ENCODE results near the gene AKAP9.

AKAP9 gene

GRCh38 chr7:92133133-92133736 is 192.6 kb downstream of the AKAP9 start:
- POLR2A ChIA-PET = interaction anchor here (0.6 kb wide), 1 partner anchor 36 kb away, joined by 3 read pairs; no protein-coding TSS in a partner anchor
- CTCF ChIA-PET = interaction anchor here (0.6 to 3.3 kb wide), 14 partner anchors 9 to 328 kb away, joined by 3 to 23 read pairs (median 4); partner anchors contain the start of gene GATAD1
- H3K4me3 ChIP-seq (ENCODE audit: low read depth, low read length) = peak overlapping the region; percentile 89
- TF ChIP-seq CTCF (IDR thresholded peaks at IDR 0.05; ENCODE audit: insufficient read depth, low read length, missing control alignments) = no peak
- no peak for DNase-seq (ENCODE audit: low read depth, low spot score)

GRCh38 chr7:92133737-92134270 is 193.1 kb downstream of the AKAP9 start:
- ChIA-PET CTCF (interaction anchor here (1.0 to 3.3 kb wide), 13 partner anchors 9 to 327 kb away, joined by 3 to 23 read pairs (median 4); partner anchors contain the start of gene GATAD1), POLR2A (interaction anchor here (0.7 to 1.3 kb wide), 3 partner anchors 11 to 313 kb away, joined by 3 to 4 read pairs (median 3); partner anchors contain the start of gene GATAD1)
- peak; percentile 83 for TF ChIP-seq CTCF (IDR thresholded peaks at IDR 0.05; ENCODE audit: insufficient read depth, low read length, missing control alignments)
- no peak for DNase-seq (ENCODE audit: low read depth, low spot score)
- peak overlapping the region; percentile 89 for H3K4me3 ChIP-seq (ENCODE audit: low read depth, low read length)

- POLR2A ChIA-PET = interaction anchor here (0.7 to 1.3 kb wide), 3 partner anchors 10 to 313 kb away, joined by 3 to 4 read pairs (median 3); partner anchors contain the start of gene GATAD1
- peak within 1 kb of the TSS; percentile 89 for H3K4me3 ChIP-seq (ENCODE audit: low read depth, low read length)
- TF ChIP-seq CTCF (IDR thresholded peaks at IDR 0.05; ENCODE audit: insufficient read depth, low read length, missing control alignments) = peak; percentile 27
- CTCF ChIA-PET = interaction anchor here (0.7 to 3.3 kb wide), 9 partner anchors 10 to 327 kb away, joined by 3 to 23 read pairs (median 4); partner anchors contain the start of genes ANKIB1, GATAD1 and KRIT1
- peak; percentile 63 for DNase-seq (ENCODE audit: low read depth, low spot score)
Measured at GRCh38 chr7:92134271-92135051, 193.8 kb downstream of the AKAP9 start, which contains the start of gene CYP51A1. TSS of gene CYP51A1 (minus strand) at chr7:92134477. CDS start at chr7:92134364, 113 bp downstream.

- POLR2A ChIA-PET = interaction anchor here (1.3 kb wide), 1 partner anchor 312 kb away, joined by 4 read pairs; the partner anchor contains the start of gene GATAD1
- no peak for TF ChIP-seq CTCF (IDR thresholded peaks at IDR 0.05; ENCODE audit: insufficient read depth, low read length, missing control alignments)
- peak overlapping the region; percentile 89 for H3K4me3 ChIP-seq (ENCODE audit: low read depth, low read length)
- CTCF ChIA-PET = interaction anchor here (0.7 to 3.3 kb wide), 6 partner anchors 9 to 312 kb away, joined by 3 to 23 read pairs (median 6); partner anchors contain the start of genes ANKIB1, GATAD1 and KRIT1
- DNase-seq (ENCODE audit: low read depth, low spot score) = no peak
Measured at GRCh38 chr7:92135052-92135889, 194.6 kb downstream of the AKAP9 start.

- TF ChIP-seq CTCF (IDR thresholded peaks at IDR 0.05; ENCODE audit: insufficient read depth, low read length, missing control alignments) = no peak
- no peak overlapping the region for H3K4me3 ChIP-seq (ENCODE audit: low read depth, low read length)
- DNase-seq (ENCODE audit: low read depth, low spot score) = no peak
- ChIA-PET CTCF (no interaction called here), POLR2A (no interaction called here)
Measured at GRCh38 chr7:92137557-92137956, 196.9 kb downstream of the AKAP9 start.
